Colonic mucosa (tissue), 4 donors: ENCODE results near the gene RHBDF1. TPM values are rescaled to one million over a fixed set of nuclear protein-coding genes. Genes with fewer than 3 reads are reported as not detected.

ENCODE experiments used
- DNase-seq: peaks from one replicate; pipeline ENCODE4 v3.0.0-alpha.2; 2020
- H3K27ac ChIP-seq: fragments of 200-600 bp; one replicate; pipeline ENCODE4 v1.8.0; 2021
- H3K27me3 ChIP-seq: fragments of 200-600 bp; one replicate; pipeline ENCODE4 v1.8.0; 2021
- H3K36me3 ChIP-seq: fragments of 200-600 bp; one replicate; pipeline ENCODE4 v1.8.0; 2021
- H3K4me1 ChIP-seq: fragments of 200-600 bp; one replicate; pipeline ENCODE4 v1.8.0; 2021; ENCODE audit warnings: mild to moderate bottlenecking
- H3K4me3 ChIP-seq: fragments of 200-600 bp; one replicate; pipeline ENCODE4 v1.8.0; 2021
- H3K9ac ChIP-seq, 2 donors: one replicate each; pipeline ENCODE4 v1.7.0; 2013; ENCODE audit warnings: control low read depth in 2 of 2, low read depth in 2 of 2, low read length in 2 of 2
- H3K9me3 ChIP-seq: fragments of 200-600 bp; one replicate; pipeline ENCODE4 v1.8.0; 2021
- CTCF ChIP-seq: fragments of 200-600 bp; IDR thresholded peaks from one replicate; pipeline ENCODE4 v1.8.0; 2022; ENCODE audit warnings: antibody characterized with exemption, mild to moderate bottlenecking
- intact Hi-C: fragments of 100-400 bp; cut with DNase I; formaldehyde crosslinking; loops from one replicate; pipeline ENCODE4 v1.14.1; 2022
- total RNA-seq, 2 donors: library from RNA; stranded (reverse); fragmentation: NEBNext Ultra II Directional in 1 of 2; extraction: Animal tissue kit (Norgen Biotek cat#: 25700) in 1 of 2; gene quantifications; one replicate each; pipeline ENCODE4 v1.2.1, GENCODE V29; 2021
- donor health status: healthy.
- donor health status: DM: no; HTN: no; CAD: no.
- donor health status: DM: no; HTN: no; CAD: no.

Gene RHBDF1
- total RNA-seq, 2 donors from 2014 or later: 28.6 to 35.3 TPM

GRCh38 chr16:117379-118365, 45.2 kb upstream of the RHBDF1 start:
- intact Hi-C loops: no loop called here
- Histone ChIP-seq H3K4me1 (no peaks in the 10 kb centered on the region), H3K27me3 (no peaks in the 10 kb centered on the region), H3K36me3 (no peaks in the 10 kb centered on the region), H3K4me3 (no peak overlapping the region), H3K9ac (no peak overlapping the region), H3K9me3 (no peaks in the 10 kb centered on the region), H3K27ac (no peak overlapping the region)
- TF ChIP-seq CTCF: peak; percentile 76
- peak; percentile 90 for DNase-seq

GRCh38 chr16:116015-116414, 43.6 kb upstream of the RHBDF1 start:
- Histone ChIP-seq H3K4me3 (no peak overlapping the region), H3K9me3 (no peaks in the 10 kb centered on the region), H3K9ac (no peak overlapping the region), H3K27me3 (no peaks in the 10 kb centered on the region), H3K4me1 (no peaks in the 10 kb centered on the region), H3K27ac (no peak overlapping the region), H3K36me3 (no peaks in the 10 kb centered on the region)
- no peak for TF ChIP-seq CTCF
- intact Hi-C loops: no loop called here
- no peak for DNase-seq

- no peaks in the 10 kb centered on the region for H3K9me3 ChIP-seq
- intact Hi-C loops: no loop called here
- DNase-seq: no peak
- no peak overlapping the region for H3K9ac ChIP-seq
- no peaks in the 10 kb centered on the region for H3K4me1 ChIP-seq
- no peaks in the 10 kb centered on the region for H3K27me3 ChIP-seq
- no peak for TF ChIP-seq CTCF
- no peaks in the 10 kb centered on the region for H3K36me3 ChIP-seq
- H3K4me3 ChIP-seq: no peak overlapping the region
- H3K27ac ChIP-seq: no peak overlapping the region
Observed at GRCh38 chr16:114327-114726, 41.9 kb upstream of the RHBDF1 start.

- no peak for DNase-seq
- Histone ChIP-seq H3K9ac (no peak overlapping the region), H3K4me3 (no peak overlapping the region), H3K36me3 (no peaks in the 10 kb centered on the region), H3K27me3 (no peaks in the 10 kb centered on the region), H3K4me1 (no peaks in the 10 kb centered on the region), H3K27ac (no peak overlapping the region), H3K9me3 (no peaks in the 10 kb centered on the region)
- intact Hi-C loops: no loop called here
- no peak for TF ChIP-seq CTCF
Observed at GRCh38 chr16:112153-112840, 39.9 kb upstream of the RHBDF1 start.

GRCh38 chr16:106623-107324, 34.3 kb upstream of the RHBDF1 start:
- H3K36me3 ChIP-seq: no peaks in the 10 kb centered on the region
- intact Hi-C loops: loop anchor here (5.0 kb wide), 2 partner anchors 76 to 256 kb away; partner anchors contain the start of gene HBQ1
- H3K9me3 ChIP-seq: no peaks in the 10 kb centered on the region
- no peaks in the 10 kb centered on the region for H3K27me3 ChIP-seq
- DNase-seq: peak; percentile 58
- no peak overlapping the region for H3K4me3 ChIP-seq
- TF ChIP-seq CTCF: peak; percentile 58
- no peaks in the 10 kb centered on the region for H3K4me1 ChIP-seq
- no peak overlapping the region for H3K27ac ChIP-seq
- no peak overlapping the region for H3K9ac ChIP-seq
